HG03103 (cell line): ENCODE results near the gene MYH7B.

Source experiments
- ATAC-seq: cut with Tn5 transposase; IDR thresholded peaks from one replicate; pipeline ENCODE4 v1.9.1; 2021; ENCODE audit warnings: low read depth; ENCODE audit not compliant: unreplicated experiment

Gene MYH7B

GRCh38 chr20:34971561-34972235, 16.0 kb downstream of the MYH7B start:
- no peak for ATAC-seq

DNA sequence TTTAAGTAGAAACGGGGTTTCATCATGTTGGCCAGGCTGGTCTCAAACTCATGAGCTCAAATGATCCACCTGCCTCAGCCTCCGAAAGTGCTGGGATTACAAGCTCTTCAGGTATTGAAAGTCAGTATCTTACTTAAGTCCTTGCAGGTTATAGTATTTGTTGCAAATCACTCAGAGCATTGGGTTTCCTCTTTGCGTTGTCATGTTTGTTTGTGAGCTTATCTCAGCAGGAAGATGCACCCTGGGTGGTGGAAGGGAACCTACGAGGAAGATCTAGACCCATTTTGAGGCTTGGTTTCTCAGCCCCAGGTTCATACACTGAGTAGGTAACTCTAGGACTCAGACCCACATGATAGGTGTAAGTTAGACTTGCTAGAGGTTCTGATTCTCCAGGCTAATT, 18.6 kb downstream of the MYH7B start:
- no peak for ATAC-seq

GRCh38 chr20:34976286-34976685, 20.6 kb downstream of the MYH7B start:
- ATAC-seq = no peak

DNA sequence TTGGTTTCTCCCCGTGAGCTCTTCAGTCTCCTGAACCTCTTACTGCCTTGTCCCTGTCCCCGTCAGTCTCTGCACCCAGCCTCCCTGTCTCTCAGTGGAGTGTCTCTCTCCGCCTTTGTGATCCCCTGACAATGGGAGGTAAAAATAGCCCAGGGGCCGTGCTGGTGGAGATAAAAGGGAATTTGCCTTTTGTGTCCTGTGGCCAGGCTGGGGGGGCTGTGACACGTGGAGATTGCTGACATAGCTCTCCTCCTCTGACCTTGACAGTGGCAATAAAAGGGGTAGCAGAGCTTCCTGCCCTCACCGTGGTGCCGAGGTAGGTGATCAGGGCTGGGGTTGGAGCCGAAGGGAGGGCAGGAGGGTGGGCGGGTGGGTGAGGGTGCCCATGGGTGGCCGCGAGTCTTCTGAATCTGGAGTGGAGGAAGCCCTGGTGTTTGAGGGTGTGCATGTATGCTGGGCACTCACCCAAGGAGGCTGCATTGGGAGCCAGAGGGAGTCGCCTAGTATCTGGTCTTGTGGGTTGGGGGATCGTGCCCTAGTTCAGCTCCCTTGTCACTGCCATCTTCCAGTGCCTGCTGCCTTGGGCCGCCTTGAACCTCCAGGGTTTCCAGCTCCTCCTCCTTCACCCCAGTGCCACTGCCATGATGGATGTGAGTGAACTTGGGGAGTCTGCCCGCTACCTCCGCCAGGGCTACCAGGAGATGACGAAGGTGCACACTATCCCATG, 21.9 kb downstream of the MYH7B start:
- ATAC-seq = no peak

DNA sequence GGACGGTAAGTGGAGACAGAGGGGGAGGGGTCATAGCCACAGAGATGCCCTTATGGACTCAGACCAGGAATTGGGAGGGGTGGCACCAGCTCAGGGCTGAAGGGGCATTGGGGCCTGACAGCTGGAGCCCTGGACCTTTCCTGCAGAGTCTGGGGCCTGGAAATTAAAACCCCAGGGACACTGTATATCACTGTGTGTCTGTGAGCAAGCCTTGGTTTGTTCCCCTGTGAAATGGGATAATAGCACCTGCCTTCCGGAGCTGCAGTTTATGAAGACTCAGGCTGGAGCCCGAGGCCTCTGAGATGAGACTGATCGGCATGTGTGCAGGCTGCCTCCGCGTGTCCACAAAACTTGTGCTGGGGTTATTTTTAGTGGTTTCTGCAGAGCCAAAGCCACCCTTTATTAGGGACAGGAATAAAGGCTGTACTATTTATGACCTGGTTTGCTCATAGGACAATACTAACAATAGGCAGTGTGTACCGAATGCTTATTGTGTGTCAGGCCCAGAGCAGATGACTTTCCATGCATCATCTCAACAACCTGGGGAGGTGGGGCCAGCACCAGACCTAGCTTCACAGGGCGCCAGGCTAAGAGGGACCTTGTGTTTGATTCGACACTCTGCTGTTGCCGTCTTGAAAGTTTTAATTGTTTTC, 22.6 kb downstream of the MYH7B start:
- ATAC-seq = no peak

GRCh38 chr20:34979366-34980153, 23.9 kb downstream of the MYH7B start:
- ATAC-seq = no peak

DNA sequence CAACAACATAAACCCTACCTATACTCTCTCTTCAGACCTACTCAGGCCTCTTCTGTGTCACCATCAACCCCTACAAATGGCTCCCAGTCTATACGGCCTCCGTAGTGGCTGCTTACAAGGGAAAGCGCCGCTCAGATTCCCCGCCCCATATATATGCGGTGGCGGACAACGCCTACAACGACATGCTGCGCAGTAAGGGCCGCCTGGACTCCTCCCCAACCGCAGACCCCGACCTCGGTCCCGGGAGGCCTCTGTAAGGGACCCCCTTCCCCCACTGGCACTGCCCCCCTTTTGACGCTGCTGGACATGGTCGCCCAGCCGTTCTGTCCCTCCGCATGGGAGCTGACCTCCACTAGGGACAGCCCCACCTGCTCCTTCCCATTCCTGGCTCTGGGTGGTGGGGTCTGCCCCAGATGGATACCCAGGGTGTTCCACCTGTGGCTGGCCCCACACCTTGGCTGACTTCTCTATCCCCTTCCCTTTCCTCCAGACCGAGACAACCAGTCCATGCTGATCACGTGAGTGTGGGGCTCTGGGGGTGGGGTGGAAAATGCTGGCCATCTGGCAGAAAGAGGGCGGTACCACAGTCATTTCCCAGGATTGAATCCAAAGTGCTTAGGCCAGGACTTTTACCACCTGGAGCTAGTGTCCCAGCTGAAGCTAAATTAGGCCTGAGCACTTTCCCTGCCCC, 25.0 kb downstream of the MYH7B start:
- no peak for ATAC-seq

- no peak for ATAC-seq
Measured at GRCh38 chr20:34982270-34983088, 26.8 kb downstream of the MYH7B start.

DNA sequence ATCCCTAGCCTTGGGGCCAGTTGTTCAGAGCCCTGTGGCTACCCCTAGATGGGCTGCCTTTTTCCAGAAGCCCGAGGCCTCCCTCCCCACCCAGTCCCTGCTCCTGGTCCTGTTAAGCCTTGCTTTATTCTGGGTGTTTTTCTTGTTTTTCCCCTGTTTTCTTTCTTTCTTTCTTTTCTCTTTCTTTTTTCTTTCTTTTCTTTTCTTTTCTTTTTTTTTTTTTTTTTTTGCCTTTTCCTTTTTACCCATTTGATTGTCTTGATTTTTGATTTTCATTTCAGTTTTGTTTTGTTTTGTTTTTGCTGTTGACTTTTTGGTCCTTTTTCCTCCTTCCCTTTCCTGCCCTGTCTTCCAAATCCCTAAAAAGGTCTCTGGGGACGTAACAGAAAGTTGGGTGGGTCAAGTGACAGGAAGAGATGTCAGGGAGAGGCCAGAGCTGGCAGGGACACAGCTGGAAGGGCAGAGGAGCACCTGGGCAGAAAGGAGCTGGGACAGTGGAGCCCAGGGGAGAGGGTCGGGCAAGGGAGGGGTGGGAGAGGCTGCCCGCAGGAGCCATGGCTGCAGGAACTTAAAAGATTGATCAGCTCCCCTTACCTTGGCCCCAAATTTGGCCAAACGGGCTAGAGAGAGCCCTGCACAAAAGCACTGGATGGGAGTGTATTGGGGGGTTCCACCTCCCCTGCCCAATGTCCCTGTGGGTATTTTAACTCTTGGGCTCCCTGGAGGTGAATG, 27.6 kb downstream of the MYH7B start:
- no peak for ATAC-seq

- no peak for ATAC-seq
Measured at GRCh38 chr20:34983995-34984735, 28.5 kb downstream of the MYH7B start.

DNA sequence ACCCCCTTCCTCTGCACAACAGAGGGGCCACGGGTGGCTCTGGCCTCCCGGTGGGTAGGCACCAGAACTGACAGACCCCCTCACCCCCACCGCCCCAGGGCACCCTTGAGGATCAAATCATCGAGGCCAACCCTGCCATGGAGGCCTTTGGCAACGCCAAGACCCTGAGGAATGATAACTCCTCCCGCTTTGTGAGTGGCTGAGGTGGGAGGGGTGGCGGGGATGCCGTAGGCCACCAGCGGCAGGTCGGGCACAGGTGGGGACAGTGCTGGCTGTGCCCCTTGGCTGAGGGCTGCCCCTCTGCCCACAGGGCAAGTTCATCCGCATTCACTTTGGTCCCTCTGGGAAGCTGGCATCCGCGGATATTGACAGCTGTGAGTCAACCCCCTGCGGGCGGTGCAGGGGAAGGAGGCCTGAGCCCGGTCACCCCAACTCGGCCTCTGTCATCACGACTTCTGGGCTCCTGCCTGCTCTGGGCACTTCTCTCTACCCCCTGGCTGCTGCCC, 29.1 kb downstream of the MYH7B start:
- ATAC-seq = no peak

DNA sequence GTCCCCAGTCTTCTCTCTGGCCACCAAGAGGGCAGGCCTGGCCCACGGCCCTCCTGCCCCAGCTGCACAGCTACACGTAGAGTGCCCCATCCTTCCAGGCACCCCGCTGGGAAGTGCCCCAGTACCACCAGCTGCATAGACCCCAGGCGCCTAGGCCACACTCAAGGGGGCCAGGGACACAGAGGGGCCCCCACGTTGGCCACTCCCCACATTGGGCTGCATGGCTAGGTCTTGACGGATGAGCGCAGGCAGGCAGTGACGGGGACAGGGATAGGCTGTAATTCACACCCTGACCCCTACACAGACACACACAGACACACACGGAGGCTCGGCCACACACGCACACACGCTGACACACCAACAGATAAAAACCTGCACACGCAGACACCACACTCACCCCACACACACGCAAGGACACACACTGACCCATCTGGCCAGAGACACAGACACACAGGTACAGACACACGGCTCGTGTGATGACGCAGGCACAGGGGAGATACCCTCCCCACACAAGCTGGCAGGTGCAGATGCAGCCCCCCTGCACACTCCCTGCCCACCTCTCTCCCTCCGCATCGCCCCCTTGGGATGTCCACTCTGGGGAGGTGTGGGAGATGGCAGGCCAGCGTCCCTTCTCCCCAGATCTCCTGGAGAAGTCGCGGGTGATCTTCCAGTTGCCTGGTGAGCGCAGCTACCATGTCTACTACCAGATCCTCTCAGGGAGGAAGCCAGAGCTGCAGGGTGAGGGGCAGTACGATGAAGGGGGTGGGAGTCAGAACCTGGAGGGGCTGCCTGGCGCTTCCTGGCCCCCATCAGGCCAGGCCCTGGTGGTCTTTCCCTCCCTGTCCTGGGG, 30.0 kb downstream of the MYH7B start:
- no peak for ATAC-seq

GRCh38 chr20:34986311-34987287, 30.9 kb downstream of the MYH7B start:
- no peak for ATAC-seq

DNA sequence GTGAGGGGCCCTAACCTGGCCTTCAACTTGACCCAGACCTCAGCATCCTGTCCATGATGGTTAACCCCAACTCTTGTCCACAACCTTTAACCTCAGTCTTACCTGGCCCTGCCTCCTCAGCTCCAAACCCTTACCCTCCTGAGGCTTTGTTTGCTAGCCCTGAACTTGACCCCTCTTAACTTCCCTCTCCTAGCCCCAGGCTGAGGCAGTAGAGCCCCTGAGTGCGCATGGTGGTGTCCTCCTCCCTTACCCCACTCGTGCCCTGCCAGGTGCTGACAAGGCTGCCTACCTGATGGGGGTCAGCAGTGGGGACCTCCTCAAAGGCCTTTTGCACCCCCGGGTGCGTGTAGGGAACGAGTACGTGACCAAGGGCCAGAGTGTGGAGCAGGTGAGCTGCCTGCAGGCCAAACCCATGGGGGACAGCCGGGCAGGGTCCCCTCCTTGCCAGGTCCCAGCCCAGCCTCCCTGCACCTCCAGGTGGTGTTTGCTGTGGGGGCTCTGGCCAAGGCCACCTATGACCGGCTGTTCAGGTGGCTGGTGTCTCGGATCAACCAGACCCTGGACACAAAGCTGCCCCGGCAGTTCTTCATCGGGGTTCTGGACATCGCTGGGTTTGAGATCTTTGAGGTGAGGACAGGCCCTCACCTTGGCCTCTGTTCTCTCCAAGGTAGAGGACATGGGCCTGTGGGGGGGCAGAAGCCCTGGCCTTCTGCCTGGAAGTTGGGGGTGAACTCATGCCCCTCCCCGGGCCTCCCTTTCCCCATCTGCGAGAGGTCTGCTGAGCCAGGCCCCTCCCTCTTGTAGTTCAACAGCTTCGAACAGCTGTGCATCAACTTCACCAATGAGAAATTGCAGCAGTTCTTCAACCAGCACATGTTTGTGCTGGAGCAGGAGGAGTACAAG, 31.9 kb downstream of the MYH7B start:
- no peak for ATAC-seq

GRCh38 chr20:34988191-34988540, 32.5 kb downstream of the MYH7B start:
- no peak for ATAC-seq
